Effector CD8-positive, alpha-beta T cell (primary cell): ENCODE measurements around the gene XXYLT1.
"Not testable (repeated sequence)": the region's sequence is repeated elsewhere in the genome, so short reads cannot be mapped to it uniquely, and the experiment has no call there.

Experiments
- DNase-seq: peaks from one replicate; lab custom pipeline; 2025; lab: John Stamatoyannopoulos, UW

XXYLT1 gene

DNA sequence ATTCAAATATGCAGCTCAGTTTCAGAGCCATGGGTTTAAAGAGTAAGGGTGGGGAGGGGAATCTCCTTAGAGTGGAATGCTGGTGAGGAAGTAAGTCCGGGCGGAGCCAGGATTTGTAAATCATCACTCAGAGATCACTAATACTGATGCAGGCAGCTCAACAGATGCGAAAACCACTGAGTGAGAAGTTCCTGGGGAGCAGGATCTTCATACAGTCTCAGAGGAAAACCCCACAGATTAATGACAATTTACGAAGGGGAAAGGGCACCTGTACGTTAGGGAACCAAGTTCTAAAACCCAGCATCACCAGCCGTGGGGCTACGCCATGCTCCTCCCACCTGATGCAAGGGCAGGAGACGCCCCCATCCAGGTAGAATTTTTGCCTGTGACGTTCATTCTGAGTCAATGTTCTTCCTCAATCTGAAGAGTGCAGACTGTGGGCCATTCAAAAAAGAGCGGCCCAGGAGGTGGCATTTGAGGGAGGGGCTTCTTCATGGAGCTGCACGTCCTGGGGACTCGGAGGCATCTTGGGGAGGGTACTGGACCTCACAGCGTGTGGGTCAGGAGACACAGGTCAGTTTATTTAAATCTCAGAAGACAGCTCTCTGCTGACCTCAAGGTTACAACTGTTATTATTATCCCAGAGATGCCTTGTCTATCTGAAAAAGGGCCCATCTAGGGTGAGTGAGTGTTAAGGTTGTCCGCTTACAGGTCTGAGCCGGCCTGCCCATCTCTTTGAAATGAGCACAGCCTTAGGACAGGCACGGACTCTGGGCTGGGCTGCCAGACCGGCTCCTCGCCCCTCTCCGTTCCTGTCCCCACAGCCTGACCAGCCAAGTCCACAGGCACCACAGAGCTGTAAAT lies 228.0 kb downstream of the XXYLT1 start:
- no peak for DNase-seq

DNA sequence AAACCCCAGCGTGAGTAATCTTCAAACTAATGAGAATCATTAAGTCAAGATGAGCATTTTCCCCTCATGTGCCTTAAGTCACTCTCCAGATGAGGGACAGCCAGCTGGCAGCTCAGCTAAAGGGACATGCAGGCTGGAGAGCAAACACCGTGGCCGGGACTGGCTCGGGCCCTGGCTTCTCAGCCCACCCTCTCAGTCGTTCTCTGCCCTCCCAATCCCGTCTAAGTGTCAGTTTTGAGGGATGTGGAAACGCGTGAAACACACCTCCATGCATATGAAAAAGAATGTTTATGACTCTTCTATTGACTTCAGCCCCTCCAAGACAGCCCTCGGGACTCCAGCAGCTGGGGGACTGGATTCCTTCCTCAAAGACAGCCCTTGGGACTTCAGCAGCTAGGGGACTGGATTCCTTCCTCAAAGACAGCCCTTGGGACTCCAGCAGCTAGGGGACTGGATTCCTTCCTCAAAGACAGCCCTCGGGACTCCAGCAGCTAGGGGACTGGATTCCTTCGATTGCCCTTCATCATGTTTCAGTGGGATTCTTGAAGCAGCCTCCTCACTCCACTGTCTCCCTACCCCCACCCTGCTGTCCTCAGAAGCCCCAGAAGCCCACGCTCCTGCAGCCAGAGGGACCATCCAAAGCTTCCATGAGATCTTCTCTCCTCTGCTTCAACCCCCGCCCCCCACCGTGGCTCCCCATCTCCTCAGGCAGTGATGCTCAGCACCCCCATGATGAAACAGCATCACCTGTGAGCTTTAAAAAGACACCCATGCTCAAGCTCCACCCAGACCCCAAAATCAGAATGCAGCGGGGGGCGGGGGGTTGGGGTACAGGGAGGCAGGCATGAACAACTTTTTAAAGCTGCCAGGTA lies 228.9 kb downstream of the XXYLT1 start:
- DNase-seq = no peak

DNA sequence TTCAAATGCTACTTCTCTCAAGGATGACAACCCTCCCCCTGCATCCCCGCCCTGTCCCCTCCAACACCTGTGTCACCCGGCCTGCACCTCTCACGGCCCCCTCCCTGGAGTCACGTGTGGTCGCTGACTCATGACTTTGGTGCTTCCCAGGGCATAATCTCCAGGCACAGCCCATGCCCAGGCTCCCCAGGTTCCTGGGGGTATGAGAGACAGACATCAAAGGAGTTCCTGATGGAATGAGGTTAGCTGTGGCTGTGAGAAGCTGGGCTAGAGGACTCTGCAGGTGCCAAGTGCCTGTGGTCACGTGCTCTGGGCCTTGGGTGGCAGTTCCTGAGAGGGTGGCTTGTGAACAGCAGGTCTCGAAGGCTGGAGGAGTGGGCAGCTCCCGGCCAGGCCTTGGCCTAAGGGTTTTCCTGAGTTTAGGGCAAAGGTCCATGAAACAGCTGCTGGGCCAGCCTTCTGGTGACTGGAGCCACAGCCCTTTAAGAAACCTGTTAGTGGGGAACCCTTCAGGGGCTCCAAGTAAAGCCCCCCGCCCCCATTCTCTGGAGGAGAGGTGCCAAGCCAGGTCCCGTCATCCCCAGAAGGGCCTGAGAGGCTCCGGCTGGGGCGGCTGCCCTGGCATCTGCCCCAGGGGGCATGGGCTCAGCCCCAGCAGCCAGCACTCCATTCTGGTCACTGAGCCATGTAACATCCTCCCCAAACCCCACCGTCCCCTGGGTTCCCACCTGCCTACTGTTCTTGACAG lies 230.0 kb downstream of the XXYLT1 start:
- no peak for DNase-seq

DNA sequence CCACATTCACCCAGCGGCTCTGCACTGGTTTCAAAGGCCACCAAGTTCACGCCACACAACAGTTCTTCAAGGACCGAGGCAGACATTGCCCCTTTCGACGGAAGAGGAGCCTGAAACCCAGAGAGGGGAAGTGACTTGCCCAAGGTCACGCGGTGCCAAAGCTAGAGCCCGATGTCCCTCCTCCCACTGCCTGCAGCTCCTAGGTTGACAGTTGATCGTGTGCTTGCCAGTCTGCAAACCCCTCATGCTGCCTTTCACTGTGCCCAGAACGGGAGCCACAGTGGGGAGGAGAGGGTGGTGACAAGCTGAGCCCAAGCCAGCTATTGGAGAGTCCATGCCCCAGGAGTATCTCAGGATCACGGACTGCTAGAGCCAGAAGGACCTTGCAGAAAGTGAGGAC lies 230.9 kb downstream of the XXYLT1 start:
- no peak for DNase-seq

DNA sequence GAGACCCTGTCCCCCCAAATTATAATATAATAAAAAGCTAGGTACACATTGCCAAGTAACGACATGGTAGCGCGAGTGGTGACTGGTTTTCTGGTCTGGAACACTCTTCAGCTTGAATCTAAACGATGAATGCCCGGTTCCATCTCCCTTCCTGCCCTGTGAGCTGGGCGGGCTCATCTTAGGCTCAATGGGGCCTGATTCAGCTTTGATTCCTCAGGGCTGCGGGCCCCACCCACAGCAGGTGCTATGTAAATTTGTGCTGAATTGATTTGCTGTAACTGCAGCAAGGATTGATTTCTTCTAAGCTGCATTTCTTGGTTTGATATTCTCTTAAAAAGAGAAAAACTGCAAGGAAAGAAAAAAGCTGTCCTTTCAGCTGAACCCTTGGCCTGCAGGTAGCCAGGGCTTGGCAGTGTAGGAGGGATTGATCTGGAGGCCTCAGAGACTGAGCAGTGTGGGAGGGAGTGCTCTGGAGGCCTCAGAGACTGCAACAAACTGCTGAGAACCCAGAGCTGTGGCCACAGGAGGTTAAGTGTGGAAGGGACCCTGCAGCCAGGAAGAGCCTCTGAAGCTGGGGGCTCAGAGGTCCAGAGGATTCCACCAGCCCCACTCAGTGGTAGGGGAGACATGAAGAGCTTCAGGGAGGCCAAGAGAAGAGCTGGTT lies 231.6 kb downstream of the XXYLT1 start:
- no peak for DNase-seq

DNA sequence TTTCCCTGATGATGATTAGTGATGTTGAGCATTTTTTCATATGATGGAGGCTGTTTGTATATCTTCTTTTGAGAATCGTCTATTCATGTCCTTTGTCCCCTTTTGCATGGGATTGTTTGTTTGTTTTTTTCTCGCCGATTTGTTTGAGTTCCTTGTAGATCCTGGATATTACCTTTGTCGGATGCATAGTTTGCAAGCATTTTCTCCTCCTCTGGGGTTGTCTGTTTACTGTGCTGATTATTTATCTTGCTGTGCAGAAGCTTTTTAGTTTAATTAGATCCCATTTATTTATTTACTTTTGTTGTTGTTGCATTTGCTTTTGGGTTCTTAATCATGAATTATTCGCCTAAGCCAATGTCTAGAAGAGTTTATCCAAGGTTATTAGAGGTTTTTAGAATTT lies 232.8 kb downstream of the XXYLT1 start:
- no peak for DNase-seq

DNA sequence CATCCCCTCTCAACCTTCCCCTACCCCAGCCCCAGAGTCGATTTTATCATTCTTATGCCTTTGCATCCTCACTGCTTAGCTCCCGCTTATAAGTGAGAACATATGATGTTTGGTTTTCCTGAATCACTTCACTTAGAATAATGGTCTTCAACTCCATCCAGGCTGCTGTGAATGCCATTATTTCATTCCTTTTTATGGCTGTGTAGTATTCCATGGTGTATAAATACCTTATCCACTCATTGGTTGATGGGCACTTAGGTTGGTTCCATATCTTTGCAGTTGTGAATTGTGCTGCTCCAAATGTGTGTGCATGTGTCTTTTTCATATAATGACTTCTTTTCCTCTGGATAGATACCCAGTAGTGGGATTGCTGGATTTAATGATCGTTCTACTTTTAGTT lies 233.4 kb downstream of the XXYLT1 start:
- DNase-seq = not testable (repeated sequence)

DNA sequence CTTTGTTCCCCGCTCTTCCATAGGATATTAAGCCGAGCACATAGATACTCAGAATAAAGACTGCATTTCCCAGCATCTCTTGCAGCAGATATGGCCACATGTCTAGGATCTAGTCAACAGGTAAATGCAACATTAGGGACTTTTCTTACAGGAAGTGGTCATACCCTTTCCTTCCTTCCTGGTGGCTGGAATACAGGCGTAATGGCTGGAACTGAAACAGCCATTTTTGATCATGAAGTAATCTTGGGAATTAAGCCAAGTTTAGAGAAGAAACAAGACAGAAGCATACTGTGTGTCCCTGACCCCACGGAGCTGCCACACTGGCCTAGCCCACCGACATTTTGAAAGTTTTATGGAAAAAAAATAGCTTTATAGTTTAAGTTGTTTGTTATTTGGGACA lies 234.0 kb downstream of the XXYLT1 start:
- no peak for DNase-seq

DNA sequence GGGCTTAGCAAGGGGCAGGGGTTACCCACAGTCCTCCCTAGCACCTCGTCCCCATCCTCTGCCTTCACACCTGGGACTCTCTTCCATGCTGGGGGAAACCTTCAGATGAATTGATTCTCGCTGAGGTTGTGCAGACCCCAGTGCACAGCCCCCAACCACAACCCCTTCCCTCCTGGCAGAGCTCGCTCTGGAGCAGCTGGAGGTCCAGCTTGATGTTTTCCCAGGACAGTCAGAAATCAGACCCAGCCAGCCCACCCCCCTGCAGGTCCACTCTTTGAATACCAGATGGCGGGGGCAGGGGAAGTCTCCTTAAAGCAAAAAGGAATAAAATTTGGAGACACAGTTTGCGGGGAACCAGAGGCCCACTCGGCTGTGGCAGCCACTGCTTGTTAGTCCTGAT lies 234.4 kb downstream of the XXYLT1 start:
- DNase-seq = no peak

DNA sequence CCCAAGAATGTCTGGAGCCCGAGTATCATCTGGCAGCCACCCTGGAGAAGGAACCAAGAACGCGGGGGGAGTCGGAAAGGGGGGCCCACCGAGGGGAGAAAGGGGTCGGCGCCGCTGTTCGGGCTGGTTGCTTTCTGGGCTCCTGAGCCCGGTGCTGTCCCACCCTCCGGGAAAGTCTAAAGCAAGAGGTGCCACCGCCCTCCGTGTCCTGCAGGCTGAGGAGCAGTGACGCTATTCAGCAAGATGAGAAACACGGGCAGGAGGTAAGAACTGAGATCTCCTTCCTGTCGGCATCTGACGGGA lies 234.8 kb downstream of the XXYLT1 start:
- DNase-seq = no peak

DNA sequence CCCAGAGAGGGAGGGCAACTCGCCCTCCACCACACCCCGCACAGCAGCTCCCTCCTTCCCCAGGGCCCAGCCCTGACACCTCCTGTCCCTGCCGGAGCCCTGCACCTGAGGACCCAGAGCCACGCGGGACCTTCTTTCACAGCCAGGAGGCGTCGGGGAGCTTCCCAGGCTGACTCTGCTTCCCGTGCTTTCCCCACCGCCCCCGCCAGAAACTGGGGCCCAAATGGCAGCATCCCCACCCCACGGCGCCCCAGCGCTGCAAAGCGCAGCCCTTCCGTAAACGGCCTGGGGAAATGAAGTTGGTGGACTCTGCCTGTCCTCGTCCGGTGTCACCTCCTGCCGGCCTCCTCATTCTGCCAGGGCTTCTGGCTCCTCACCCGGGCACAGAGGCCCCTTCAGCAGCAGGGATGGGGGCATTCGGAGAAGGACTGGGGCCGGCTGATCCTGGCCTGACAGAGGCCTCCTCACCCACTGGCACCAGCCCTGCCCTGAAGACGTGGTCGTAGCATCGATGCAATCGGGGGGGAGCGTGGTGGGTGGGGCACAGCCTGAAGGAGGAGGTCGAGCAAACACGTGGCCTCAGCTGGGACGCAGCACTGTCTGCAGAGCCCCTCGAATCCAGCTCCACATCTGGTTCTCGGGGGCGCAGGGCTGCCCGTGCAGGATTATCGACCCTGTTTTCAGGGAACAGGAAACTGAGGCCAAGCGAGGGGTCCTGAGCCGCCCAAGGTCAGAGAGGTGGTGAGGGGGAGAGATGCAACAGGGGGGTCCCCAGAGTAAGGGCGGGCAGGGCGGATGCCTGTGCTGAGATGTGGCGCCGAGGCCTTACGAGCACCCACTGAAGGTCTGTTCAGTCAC lies 235.4 kb downstream of the XXYLT1 start:
- no peak for DNase-seq

DNA sequence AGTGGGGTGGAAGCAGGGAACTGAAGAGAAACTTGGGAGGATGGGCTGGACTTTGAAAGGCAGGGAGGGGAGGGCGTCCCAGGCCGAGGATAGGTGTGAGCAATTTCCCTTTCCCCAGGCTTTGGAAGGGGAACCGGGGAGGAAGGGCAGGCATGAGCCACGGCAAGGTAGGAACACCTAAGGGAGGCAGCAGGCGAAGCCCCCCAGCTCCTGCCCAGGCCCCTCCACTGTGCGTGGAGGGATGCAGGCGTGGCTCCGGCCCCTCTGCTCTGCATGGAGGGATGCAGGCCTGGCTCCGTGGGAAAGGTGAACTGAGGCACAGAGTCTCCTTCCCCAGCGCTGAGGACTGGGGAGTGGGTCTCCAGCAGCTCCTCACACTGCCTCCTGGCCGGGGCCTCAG lies 236.4 kb downstream of the XXYLT1 start:
- no peak for DNase-seq

DNA sequence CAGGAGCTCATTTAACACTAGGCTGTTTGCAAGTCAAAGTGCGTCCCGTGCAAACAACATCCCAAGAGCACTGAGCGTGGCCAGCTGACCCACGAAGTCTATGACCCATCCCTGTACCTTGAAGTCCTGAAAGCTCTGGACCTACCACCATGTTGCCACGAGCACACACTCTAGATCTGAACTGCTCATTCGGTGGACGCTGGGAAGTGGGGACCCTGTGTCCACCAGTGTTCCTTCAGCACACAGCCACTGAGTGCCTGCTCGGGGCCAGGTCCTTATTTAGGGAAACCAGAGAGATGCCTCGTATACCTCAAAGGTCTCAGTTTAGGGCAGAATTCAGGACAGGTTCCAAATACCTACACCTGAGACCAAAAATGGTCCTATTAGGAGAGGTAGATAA lies 236.9 kb downstream of the XXYLT1 start:
- no peak for DNase-seq

DNA sequence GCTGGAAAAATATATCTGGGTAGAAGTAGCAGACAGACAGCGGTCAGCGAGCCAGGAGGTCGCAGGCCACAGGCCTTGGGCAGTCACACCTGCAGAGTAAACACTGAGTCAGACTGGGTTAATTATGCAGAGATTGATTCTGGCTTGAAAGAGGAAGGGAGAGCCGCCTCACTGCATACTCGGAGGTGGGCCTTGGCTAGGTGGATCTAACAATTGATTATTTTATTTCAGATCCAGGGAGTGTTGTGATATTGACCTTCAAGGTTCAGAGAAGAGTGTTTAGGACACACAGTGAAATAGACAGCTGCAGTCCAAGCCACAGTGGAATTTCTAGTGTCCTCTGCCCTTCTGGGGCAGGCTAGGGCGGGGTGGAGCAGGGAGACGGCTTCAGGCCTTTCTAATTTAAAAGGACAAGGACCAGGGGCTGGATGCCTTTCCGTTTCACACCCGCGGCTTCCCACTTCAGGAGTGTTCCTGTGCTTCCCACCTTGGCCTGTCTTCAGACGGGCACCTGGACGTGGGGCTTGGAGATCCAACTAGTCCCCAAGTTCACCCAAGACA lies 237.3 kb downstream of the XXYLT1 start:
- no peak for DNase-seq

DNA sequence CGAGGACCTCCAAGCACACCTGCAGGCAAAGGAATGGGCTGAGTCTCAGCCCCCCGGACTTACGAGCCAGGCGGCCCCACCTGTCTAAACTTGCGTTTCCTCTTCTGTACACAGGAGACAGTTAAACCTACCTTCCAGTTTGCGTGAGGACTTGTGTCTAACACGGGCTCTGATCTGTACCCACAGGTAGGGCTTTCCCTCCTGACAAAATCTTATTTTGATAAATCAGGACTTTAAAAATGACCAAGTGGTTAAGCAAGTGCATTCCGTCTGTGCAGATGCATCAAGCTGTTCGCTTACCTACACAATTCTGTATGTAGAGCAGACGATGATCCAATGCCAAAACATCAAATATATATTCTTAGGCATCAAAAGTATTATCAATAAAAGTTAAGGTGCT lies 238.0 kb downstream of the XXYLT1 start:
- no peak for DNase-seq

DNA sequence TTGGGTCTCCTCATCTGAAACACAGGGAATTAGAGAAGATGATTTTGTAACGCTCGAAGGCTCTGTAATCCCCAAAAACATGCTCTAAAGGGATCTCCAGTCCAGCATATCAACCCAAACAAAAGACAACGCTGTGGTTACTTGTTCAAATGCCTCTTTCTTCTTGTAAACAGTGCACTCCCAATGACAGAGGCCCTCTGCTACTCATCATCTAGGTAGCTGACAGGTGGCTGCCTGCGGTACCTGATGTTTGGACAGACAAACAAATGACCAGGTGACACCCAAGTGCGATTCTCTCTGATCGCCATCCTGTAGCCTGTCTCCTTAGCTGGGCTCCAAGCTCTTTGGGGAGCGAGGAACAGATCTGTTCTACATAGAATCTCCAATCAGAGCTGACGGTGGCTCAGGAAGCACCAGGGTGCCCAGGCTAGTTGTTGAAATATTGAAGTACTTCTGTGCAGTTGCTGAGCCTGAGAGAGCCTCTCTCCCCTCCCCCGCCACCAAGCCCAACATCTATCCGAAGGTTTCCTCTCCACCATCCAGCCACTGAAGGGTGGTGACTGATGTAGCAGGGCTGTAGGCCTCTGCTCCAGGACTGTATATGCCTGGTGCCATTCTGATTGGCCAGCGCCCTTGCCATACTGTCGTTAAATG lies 238.7 kb downstream of the XXYLT1 start:
- DNase-seq = no peak

DNA sequence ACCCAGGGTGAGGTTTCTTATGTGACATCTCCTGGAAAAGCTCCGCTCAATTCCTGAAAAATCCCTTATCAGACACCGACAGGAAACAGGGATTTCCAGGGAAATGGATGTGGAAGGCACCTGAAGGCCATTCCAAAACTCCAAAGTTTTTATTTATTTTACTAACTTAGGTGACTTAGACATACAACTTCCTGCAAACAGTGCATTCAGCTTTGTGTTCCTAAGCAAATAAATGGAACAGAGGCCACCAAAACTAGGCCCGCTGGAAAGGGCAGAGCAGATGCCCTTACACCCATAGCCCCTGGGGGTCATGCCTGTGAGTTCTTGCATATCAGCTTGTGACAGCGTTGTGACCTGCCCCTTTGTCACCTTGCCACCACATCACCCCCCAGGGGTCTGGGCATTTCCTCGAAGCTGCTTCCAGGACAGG lies 239.4 kb downstream of the XXYLT1 start:
- no peak for DNase-seq

DNA sequence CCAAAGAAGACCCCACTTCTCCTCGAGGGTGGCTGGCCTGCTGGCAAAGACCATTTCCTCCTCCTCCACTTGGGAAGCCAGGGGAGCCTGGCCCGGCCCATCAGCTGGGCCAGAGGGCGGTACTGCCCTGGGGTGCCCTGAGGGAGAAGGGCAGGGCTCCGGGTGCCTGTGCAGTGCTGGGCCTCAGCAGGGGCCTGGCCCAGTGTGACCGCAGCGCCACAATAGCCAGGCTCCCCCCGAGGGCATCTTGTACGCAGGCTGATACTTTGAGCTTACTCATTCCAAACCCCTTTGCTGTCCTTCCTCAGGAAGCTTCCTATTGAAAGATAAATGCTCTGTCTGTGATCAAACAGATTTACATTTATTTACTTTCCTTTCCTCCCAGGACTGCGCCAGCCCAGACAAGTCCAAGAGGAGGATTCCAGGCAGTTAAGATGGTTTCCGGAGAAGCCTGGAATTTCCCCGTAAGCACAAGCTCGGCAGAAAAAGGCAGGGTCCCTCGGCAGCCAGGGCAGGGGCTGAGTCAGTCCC lies 240.1 kb downstream of the XXYLT1 start:
- DNase-seq = no peak

DNA sequence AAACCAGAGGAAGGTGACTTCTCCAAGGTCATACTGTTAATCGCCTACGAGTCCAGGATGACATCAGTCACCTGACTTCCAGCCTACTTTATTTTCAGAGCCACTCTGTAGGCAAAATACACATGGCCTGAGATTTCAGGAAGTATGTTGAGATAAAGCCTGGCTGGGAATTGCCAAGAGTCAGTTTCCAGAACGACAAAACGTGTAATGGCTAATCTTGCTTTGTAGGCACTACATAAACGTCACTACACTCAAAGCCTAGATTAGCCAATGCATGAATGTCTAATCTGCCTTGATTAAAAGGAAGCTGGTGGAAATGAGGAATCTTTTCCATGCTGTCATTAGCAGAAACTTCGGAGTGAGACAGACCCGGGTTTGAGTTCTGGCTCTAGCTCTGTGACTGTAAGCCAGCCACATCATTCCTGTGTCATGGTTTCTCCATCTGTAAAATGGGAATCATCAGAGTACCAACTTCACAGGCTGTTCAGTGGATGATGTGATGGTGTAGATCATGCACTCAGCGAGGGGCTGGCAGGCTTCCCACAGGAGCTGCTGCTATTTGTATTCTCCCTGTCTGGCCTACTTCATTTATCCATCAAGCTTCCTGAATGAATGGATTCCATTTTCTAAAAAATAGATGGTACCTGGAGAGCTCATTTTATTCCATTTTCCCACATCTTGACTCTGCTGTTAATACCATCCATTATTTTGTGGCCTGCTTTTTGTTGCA lies 241.9 kb downstream of the XXYLT1 start:
- DNase-seq = no peak
